ENCODE measurements around the gene SLC1A3.
"Not testable (repeated sequence)": the region's sequence is repeated elsewhere in the genome, so short reads cannot be mapped to it uniquely, and the experiment has no call there.

Gene SLC1A3

DNA sequence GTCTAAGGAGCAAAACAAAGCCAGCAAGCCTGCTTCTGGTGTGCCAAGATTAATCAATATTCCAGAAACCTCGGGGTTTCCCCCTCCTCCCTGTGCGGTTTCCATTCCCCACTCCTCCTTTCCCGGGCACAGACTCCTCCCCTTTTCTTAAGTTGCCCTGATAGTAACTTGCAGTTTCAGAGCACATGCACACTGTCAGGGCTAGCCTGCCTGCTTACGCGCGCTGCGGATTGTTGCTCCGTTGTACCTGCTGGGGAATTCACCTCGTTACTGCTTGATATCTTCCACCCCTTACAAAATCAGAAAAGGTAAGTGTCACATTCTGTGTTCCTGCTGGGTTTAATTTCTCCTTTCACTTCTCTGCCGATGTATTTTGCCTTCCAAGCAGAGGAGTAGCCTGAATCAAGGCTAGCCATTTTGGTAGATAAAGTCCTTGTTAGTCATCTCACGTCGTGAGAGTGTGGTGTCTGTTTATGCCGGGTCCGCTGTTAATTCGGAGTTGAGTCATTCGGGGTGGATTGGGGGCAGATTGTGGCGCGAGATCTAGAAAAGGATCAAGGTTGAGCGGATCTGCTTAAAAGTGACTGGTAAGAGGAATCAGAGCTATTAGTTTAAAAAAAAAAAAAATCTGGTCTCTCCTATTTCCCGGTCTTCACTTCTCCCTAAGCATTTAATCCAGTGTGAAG, at the start of gene SLC1A3:
Gene SLC1A3, plus strand, starts transcription at position 179 of the 686 bp plus-strand sequence. CDS start 1,818 bp downstream, outside the sequence.
- DNase-seq: peak; percentile 5

DNA sequence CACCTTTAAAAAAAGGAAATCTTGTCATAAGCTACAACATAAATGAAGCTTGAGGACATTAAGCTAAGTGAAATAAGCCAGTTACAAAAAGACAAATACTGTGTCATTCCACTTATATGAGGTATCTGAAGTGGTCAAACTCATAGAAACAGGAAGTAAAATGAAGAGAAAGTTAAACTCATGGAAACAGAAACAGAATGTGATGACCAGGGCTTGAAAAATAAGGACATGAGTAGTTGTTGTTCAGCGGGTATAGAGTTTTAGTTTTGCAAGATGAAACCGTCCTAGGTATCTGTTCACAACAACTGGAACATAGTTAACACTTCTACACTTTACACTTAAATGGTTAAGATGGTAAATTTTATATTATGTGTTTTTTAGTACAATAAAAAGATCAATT, 47.8 kb upstream of the SLC1A3 start:
- no peak for DNase-seq

DNA sequence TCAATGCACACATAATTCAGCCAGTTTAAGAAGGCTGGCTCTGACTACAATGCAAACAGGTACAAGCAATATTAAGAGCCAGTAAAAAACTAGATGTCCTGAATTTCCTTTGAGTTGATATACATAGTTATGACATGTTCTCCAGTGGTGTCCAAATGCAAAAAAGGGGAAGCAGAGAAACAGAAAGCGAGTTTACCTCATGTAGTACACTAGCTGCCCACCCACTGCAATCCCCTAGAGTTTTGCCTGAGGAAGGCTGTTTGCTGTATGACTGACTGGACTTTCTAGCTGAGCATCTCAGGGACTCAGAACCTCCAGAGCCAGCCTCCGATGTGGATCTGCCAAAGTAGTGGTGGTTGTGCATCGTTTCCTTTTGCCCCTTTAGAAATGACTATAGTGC, 44.8 kb upstream of the SLC1A3 start:
- no peak for DNase-seq

DNA sequence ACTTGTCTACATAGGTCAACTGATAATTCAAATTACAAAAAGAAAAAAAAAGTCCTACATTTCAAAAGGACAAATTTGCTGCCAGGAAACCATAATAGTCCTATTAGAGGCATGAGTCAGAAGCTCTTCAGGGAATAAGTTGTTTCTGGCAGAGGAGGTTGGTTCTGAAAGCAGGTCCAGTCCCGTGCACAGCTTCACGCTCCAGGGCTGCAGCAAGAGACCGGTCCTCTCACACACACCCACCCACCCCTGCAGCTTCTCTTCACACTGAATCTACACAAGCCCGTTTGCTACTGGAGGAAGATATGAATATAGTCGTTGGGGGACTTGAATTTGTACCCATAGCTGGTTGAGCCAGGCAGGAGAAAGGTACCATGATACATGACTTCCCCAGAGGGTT, 36.9 kb upstream of the SLC1A3 start:
- DNase-seq: no peak

DNA sequence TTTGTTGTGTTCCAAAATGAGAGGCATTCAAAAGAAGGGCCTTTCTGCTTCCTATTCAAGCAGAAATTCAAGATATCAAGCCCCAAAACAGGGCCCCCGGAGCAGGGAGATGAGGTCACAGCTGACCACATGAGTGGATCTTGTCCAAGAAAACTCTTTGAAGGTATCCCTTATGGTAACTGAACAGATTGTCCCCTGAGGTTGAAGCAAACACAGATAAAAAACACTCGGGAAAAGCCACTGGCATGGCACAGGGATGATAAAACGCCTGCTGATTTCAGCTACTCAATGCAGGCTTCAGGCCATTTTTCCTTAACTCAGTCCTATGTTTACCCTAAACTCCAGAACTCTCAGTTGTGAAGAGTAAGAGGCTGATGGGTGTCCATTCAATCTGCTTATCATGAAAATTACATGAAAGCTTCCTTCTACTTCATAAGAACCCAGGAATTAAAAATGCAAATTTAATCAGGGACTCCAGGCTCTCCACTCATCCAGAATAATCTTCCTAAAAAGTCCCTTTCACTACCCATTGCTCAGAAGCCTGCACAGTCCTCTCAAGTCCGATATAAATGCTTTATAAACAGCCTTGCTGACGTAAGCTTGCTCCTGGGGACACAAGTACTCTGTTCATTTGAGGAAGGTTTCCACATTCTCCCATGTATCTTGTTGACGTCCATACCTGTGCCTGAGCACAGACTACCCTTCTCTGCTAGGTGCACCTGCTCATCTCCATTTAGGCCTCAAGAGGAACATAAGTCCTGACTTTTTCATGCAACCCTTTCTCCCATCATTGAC, 35.9 kb upstream of the SLC1A3 start:
- DNase-seq: no peak

DNA sequence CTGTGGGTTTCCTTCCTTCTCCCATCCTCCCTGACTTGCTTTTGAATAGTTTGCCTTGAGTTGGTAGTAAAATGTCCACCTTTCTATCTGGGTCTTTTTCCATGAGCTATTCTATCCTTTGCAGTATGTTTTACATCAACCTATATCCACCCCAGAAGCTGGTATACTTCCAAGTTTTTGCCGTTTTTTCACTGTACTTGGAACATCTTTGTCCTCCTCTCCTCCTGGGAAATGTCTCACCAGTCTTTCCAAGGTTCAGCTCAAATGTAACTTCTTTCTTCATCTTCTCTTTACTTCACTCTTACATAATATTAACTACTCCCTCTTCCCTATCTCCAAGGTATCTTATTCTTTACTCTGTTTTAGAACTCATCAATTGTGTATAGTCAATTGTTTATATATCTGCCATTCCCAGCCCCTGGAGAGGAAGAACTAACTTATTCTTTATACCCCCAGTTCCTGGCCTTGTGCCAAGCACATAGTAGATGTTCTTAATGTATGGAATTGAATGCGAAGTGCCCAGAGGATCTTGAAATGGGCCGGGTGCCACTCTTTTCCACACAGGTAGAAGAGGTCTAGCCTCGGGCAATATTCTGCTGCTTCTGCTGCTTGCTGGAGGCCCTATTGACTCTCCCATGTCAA, 34.9 kb upstream of the SLC1A3 start:
- no peak for DNase-seq

DNA sequence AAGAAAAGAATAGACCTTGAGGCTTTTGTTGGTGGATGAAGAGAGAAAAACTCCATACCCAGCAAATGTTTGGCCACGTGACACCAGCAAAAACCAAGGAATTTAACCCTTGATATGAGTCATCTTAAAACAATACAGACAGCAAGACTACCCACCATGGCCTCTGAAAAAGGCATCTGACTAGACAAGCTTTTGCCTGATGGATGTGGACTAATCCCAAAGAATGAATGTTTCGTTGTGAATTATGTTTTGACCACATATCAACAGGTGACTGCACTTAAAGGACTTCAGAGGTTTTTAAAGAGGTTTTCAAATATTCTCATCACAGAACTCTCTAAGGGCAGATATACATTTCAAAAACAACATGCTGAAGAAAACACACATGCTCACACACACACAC, 33.0 kb upstream of the SLC1A3 start:
- DNase-seq: no peak

DNA sequence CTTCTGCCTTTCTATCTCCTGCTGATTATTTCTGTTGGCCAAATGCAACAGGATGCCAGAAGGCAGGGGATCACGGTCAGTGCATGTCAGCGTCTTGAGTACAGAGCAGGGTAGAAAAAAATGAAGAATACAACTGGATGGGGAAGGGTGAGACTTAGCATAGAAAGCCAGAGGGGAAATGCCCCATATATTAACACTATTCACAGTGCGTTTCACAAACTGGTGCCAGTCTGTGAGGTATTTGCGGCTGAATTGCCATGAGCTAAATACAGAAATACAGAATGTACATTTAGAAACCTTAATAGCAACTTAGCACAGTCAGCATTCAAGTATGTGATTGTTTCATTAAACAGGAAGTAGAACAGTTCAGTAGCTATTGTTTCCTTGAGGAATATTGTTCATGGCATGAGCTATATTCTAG, 31.0 kb upstream of the SLC1A3 start:
- no peak for DNase-seq

DNA sequence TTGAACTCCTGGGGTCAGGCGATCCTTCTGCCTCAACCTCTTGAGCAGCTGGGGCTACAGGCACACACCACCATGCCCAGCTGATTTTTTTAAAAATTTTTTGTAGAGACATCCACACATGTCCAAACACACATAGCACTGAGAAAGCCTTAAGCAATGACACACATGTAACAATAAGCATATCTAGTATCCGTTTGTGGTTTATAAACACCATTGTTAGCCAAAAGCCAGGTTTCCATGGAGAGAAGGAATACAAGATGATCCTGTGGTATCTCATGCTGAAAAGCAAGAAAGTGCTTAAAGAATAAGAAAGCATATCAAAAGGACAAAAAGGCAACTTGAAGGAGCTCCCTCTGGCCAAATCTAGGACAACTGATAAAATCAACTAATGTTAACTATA, 29.7 kb upstream of the SLC1A3 start:
- DNase-seq: no peak

DNA sequence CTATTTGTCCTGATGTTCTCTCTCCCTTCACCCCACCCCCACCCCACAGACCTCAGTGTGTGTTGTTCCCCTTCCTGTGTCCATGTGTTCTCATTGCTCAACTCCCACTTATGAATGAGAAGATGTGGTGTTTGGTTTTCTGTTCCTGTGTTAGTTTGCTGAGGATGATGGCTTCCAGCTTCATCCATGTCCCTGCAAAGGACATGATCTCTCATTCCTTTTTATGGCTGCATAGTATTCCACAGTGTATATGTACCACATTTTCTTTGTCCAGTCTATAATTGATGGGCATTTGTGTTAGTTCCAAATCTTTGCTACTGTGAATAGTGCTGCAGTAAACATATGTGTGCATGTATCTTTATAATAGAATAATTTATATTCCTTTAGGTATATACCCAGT, 26.5 kb upstream of the SLC1A3 start:
- DNase-seq: not testable (repeated sequence)

DNA sequence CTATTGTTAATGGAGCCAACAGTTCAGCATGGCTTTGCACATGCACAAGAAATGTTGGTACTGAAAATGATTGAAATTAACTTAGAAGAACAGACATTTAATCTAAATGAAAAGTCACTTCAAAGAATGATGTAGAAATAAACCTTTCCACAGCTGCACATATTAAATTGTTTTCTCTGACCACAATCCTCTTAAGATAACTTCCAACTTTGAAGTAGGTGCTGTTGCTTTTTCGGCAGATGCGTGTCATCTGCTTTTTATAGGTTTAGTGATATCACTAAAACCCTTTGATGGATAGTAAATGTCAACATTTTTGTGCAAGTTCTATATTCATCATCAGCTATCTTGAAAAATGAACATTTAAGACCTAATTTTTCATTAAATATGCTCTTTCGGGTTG, 25.3 kb upstream of the SLC1A3 start:
- no peak for DNase-seq

DNA sequence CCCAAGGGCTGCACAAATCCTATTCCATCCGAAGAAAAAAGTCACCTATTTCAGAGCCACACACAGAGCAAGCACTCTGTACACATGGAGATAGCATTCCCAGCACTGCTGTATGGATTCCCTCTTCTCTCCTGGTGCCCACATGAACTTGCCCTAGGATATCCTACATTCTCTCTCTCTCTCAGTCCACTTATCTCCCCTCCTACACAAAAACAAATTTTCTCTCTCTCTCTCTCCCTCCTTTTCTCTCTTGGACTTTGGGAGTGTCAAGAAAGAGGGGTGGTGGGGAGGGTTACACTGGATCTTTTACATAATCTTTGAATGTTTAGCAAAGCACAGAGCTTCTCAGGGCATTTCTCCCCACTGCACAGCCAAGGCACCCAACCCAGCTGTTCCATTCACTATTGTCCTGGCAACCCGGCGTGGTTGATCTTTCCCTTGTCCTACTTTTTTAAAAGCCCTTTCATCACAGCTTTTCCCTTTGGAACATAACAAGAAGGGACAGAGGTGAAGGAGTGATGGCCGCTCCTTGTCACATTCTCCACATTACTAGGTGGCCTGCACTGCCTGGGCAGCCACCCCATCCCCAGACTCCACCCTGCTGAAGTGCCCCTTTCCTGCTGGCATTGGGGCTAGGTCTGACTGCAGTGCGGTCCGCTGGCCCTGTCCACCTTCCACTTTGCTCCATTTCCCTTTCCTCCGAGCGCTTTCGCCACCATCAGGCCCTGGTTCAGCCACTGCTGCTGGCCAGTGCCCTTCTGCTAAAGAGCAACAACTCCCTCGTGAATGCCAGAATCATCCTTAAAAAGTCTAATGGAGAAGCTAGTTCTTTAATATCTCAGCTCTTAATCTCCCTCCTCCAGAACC, 22.2 kb upstream of the SLC1A3 start:
- DNase-seq: no peak

DNA sequence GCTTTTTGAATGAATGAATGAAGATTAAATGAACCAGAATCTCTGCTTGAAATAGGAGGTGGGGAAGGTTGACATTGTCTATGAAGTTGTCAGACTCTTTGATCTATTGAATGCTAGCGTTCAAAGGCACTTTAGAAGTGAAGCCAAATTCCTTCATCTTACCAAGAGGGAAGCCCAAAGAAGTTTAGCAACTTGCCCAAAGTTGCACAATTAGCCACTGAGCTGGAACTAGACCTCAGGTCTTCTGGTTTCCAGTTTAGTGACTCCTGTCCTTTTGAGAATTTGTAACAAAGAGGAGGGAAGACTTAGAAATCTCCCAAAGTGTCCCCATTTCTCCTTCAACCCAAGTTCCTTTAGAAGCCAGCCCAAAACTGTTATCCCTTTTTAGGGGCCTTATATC, 20.7 kb upstream of the SLC1A3 start:
- DNase-seq: no peak

DNA sequence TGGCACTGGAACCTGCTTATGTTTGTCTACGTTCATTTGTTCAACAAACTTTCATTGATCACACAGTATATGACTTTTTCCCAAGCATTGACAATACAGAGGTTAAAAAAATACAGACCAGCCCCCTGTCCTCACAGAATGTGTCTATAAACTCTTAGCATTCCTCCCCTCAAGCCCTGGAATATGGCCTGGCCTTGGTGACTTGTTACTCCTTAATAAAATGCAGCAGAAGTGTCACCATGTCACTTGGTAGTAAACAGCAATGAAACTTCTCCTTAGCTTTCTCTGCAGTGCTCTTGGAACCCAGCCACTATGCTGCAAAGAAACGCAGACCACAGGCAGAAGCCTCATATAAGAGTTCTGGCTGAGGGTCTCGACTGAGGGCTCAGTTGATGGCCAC, 19.1 kb upstream of the SLC1A3 start:
- no peak for DNase-seq

DNA sequence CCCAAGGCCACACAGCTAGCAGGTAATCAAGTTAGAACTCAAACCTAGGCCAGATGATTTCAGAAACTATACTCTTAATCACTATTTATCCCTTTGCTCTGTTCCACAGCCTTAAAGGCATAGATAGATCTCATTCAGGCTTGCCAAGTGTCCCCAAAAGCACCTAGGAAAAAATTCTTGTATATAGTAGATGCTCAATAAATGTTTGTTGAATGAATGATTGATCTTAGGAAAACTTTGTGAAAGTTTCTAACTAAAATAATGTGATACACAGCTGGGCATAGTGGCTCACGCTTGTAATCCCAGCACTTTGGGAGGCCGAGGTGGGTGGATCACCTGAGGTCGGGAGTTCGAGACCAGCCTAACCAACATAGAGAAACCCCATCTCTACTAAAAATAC, 16.7 kb upstream of the SLC1A3 start:
- DNase-seq: not testable (repeated sequence)

DNA sequence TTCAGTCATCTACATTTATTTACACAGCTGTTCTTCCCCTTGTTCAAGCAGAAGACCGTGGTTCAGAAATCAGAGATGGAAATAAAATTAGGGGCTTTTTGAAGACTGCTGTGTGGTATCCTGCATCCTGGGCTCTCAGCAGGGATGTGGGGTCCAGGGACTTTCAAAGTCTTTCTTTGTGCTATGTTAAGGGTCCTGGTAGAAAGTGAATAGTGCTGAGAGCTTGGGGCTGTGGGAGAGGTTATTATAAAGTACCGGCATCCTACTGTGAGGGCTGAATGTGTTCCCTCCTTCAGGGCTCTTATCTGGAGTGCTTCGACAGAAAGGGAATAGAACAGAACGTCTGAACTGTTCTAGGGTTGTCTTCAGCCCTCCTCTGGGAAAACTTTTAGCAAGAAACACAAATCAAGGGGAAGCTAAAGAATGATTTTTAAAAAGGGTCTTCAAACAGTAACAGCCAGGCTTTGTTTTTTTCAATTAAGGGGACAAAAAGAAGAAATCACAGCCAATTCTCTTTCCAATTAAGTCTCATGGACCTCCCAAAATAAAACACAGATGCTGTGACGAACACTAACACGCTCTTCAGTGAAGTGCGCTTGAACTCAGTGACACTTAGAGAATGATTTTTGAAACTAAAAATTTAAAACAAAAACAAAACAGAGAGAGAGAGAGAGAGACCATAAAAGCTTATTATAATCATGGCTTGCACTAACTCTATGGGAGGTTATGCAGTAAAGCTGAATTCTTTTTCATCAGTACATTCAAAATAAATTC, 15.7 kb upstream of the SLC1A3 start:
- DNase-seq: no peak

DNA sequence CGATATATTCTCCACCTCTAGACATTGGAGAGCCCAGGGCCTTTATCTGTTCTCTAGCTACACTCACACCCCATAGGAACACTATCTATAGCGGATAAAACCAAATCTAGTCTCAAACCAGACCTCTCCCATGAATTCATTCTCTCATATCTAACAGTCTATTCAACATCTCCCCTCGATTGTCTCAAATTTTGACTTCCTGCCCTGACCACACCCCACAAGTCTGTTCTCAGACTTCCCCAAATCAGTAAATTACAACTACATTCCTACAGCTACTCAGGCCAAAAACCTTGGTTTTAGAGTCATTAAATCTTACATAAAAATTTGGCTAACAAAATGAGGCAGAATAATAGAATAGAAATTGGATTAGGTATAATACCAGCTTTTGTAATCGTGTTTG, 12.5 kb upstream of the SLC1A3 start:
- DNase-seq: no peak

DNA sequence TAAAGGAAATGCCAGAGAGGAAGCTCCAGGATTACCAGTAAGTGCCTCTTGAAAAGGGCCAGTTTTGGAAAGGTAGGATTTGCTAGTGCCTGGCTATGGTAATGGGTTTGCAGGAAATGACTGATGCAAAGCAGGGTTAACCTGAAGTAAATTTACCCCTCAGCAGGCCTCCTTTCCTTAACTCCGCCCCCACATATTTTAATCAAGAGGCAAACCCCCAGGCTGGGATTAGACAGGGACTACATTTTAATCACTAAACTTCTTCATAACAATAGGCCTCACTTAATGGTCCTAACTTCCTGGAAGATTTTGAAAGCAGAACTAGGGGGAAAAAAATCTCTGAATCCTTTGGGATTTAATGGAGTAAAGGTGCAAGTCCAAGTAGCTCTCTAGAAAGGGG, 10.2 kb upstream of the SLC1A3 start:
- no peak for DNase-seq

DNA sequence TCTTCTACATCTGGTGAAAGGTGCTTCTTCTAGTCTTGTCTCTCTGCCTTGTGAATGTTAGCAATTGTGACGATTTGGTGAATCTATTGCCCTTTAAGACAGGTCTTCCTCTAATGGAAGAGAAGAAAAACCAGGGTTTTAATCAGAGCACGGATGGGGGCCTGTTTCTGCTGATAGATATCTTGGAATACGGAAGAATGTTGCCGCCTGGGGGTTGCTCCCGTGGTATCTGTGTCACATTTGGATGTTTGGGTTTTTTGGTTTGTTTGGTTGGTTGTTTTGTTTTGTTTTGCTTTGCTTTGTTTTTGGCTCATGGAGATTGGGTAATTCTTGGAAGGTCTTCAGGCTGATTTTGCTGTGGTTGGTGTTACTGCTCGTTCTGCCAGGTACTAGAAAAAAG, 9.7 kb upstream of the SLC1A3 start:
- no peak for DNase-seq

DNA sequence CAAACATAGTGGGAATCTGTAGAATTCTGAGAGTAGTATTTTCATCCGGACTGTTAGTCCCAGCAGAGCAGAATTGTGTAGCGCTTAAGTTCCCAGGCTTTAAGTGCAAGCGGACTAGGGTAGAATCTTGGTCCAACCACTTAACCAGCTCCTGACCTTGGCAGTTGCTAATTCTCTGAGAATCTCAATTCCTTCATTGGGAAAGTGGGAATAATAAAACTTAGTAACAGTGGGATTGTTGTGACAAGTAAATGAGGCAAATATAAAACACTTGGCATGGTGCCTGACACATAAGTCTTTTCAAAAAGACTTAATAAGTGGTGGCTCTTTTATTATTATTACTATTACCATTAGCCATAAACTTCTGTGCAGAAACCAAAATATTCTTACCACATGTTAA, 8.4 kb upstream of the SLC1A3 start:
- DNase-seq: no peak

DNA sequence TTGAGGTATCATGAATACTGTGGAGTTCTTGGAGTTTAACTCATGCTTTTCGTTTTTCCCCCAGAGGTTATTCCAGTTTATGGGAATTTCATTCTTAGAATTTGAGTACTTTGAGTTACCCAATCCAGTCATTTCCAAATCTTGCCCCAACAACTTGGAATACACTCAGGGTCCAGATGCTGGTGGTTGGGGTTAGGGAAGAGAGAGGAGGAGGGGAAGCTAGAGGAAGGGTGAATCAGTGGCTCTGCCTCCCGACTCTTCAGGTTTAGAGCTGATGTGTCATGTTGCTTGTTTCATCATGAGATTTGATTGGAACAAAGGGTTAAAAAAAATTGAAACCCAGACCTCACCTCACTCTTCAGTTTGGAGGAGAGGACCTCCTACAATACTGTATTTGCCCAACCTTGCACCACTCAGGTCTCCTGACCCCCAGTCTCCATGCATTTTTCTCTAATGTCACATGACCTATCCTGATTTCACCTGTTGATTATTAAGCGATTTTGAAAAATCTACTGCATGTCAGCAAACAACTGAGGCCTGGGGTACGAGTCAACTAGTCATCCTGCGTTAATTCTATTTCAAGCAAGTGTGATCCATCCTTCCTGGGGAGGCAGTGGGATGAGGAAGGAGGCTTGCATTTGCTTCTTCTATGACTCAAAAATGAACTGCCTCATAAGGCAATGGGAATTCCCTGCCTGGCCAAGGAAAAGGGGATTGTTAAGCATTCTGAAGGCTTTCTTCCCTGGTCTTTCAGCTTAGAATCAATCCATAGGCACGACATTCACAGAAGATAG, 6.2 kb upstream of the SLC1A3 start:
- no peak for DNase-seq

All from stimulated activated naive CD4-positive, alpha-beta T cell treated with Interleukin-2 at 50 U/mL for 16 hours (primary cell).